AG04450 (cell line): ENCODE results near the gene TAF9B. TPM values are rescaled to one million over a fixed set of nuclear protein-coding genes. Genes with fewer than 3 reads are reported as not detected.

Source experiments
- CTCF ChIA-PET: fragments of 300-600, 350-600 bp; formaldehyde crosslinking; extraction: SDS; loops from one replicate; lab custom pipeline; 2022; ENCODE audit warnings: antibody characterized with exemption, inconsistent platforms; lab: Charles Lee
- POLR2A ChIA-PET: fragments of 350-600 bp; formaldehyde crosslinking; extraction: SDS; loops from one replicate; lab custom pipeline; 2021; ENCODE audit warnings: antibody characterized with exemption, inconsistent platforms; lab: Yijun Ruan, JAX
- DNase-seq: peaks from one replicate; pipeline ENCODE4 v3.0.0-alpha.2; 2011; ENCODE audit warnings: low read depth, low spot score
- H3K27ac ChIP-seq: one replicate; pipeline ENCODE4 v1.5.1; 2012; ENCODE audit warnings: low read depth, low read length, control low read depth
- H3K27me3 ChIP-seq: one replicate; pipeline ENCODE4 v1.6.0; 2012; ENCODE audit warnings: low read length; ENCODE audit not compliant: control insufficient read depth, insufficient read depth
- H3K4me3 ChIP-seq: 2 replicates; pipeline ENCODE4 v1.5.1; 2011; ENCODE audit warnings: mild to moderate bottlenecking, low read depth, low read length, control low read depth
- H3K9me3 ChIP-seq: 2 replicates; pipeline ENCODE4 v1.5.1; 2012; ENCODE audit warnings: low read length; ENCODE audit not compliant: control insufficient read depth, insufficient read depth
- polyA plus RNA-seq: library from polyadenylated mRNA; depleted of rRNA; stranded (reverse); fragments of >200 nt; gene quantifications from 2 replicates; pipeline ENCODE4 v1.2.3, GENCODE V29; 2011
- TF ChIP-seq, protein P1 (sequence below): IDR thresholded peaks from 2 replicates; pipeline ENCODE4 v1.5.1; 2011; ENCODE audit warnings: low read depth, low read length, control low read depth, inconsistent platforms

TAF9B gene
- polyA plus RNA-seq, 1 experiment: 42.5 TPM

- DNase-seq: no peak
- POLR2A ChIA-PET: no interaction called here
Measured at GRCh38 chrX:78109458-78109857, 30.0 kb downstream of the TAF9B start.

GRCh38 chrX:78106651-78106986, 32.8 kb downstream of the TAF9B start:
- CTCF ChIA-PET: no interaction called here
- no peak overlapping the region for H3K27ac ChIP-seq
- no peaks in the 10 kb centered on the region for H3K9me3 ChIP-seq
- TF ChIP-seq, protein P1, sequence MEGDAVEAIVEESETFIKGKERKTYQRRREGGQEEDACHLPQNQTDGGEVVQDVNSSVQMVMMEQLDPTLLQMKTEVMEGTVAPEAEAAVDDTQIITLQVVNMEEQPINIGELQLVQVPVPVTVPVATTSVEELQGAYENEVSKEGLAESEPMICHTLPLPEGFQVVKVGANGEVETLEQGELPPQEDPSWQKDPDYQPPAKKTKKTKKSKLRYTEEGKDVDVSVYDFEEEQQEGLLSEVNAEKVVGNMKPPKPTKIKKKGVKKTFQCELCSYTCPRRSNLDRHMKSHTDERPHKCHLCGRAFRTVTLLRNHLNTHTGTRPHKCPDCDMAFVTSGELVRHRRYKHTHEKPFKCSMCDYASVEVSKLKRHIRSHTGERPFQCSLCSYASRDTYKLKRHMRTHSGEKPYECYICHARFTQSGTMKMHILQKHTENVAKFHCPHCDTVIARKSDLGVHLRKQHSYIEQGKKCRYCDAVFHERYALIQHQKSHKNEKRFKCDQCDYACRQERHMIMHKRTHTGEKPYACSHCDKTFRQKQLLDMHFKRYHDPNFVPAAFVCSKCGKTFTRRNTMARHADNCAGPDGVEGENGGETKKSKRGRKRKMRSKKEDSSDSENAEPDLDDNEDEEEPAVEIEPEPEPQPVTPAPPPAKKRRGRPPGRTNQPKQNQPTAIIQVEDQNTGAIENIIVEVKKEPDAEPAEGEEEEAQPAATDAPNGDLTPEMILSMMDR: no peak
- DNase-seq: no peak
- H3K4me3 ChIP-seq: no peak overlapping the region; the same call in 1 of the 2 replicates
- H3K27me3 ChIP-seq: no peaks in the 10 kb centered on the region
- POLR2A ChIA-PET: no interaction called here

More at GRCh38 chrX:78109458-78109857, 30.0 kb downstream of the TAF9B start:
- no peak overlapping the region for H3K4me3 ChIP-seq
- no peaks in the 10 kb centered on the region for H3K9me3 ChIP-seq
- no peaks in the 10 kb centered on the region for H3K27me3 ChIP-seq
- TF ChIP-seq, protein P1: no peak
- no peak overlapping the region for H3K27ac ChIP-seq
- CTCF ChIA-PET: no interaction called here

DNA sequence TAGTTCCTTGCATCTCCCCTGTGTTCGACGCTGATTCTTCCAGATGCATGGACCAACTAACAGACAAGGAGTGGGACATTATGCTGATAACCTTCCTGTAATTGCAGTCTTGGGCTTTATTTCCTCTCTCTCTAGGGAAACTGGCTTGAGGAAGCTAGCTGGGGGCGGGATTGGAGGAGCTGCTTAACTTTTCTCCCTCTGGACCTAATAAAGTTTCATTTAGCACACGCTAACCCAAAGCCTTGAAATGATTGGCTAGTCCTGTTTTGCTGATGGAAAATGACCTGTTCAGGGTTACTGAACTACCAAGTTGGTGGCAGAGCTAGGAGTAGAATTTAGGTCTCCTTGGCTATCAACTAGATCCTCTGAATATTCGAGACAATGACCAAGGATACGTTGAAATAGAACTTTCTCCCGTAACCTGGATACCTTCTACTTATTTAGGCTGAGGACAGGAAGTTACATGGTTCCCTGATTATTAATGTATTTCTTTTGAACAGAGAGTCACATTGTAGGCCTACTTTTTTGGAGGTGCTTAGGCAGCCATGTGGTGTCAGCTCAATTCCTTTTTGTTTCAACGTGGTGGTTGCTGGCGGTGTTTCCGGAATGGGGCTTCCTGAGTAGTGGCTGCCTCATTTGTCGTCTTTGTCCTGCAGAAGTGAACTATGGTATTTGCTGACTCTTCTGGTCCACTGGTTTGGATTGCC, 33.4 kb downstream of the TAF9B start:
- POLR2A ChIA-PET: no interaction called here

DNA sequence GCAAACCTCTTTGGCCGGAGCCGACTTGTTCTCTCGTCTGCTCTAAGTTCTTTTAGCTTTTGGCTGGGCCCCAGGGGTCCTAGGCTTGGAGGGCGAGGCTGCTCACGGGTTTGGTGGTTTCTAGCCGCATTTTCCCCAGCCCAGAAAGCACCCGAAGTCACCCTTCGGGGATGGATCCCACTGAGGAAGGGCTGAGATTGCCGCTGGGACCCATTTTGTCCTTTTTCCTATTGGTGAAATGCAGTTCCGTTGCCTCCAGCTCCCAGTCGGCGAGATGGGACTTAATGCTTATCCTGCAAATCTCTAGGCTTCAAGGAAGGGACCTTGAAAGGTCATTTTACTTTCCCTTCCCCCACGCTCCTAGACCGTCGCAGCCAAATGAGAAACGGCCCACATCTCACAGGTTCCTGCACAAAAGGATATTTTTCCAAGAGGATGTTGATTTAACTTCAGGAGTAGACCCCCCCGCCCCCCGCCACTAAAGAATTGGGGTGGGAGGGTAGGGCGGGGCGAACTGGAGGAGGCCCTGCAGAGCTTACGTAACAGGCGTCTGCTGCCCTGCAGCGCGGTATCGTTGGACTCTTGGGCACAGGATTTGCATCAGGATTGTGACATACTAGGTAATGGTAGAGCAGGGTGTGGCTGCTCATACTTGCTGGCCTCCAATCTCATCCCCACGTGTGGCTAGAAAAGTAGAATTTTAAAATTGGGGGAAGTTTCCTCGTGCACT, 34.8 kb downstream of the TAF9B start:
- Histone ChIP-seq H3K4me3 (peak overlapping the region; percentile 80), H3K27ac (peak overlapping the region; percentile 75), H3K27me3 (no peaks in the 10 kb centered on the region), H3K9me3 (no peaks in the 10 kb centered on the region)
- no peak for DNase-seq
- POLR2A ChIA-PET: interaction anchor here (0.9 to 1.1 kb wide), 3 partner anchors 35 to 206 kb away, joined by 3 read pairs; partner anchors contain the start of gene TAF9B
- CTCF ChIA-PET: interaction anchor here (1.2 kb wide), 1 partner anchor 206 kb away, joined by 5 read pairs; the partner anchor contains the start of gene COX7B
- TF ChIP-seq, protein P1: no peak

More for the DNA sequence above, 33.4 kb downstream of the TAF9B start:
- H3K27ac ChIP-seq: no peak overlapping the region
- peak overlapping the region; percentile 80 for H3K4me3 ChIP-seq
- TF ChIP-seq, protein P1: no peak
- no peak for DNase-seq
- H3K27me3 ChIP-seq: no peaks in the 10 kb centered on the region
- H3K9me3 ChIP-seq: no peaks in the 10 kb centered on the region
- CTCF ChIA-PET: no interaction called here
